PC-9 (cell line): ENCODE measurements around the gene MTX3.

Source experiments
- EZH2 ChIP-seq: fragments of 200-600 bp; sonication (generic); IDR thresholded peaks from 2 replicates; pipeline ENCODE4 v1.8.0; 2017; ENCODE audit warnings: antibody characterized with exemption, low read depth
- TF ChIP-seq, protein P1 (sequence below): fragments of 200-600 bp; sonication (generic); conservative IDR thresholded peaks from 2 replicates; pipeline ENCODE4 v1.6.1; 2017; ENCODE audit warnings: mixed run types, antibody characterized with exemption, mild to moderate bottlenecking, moderate library complexity

DNA sequence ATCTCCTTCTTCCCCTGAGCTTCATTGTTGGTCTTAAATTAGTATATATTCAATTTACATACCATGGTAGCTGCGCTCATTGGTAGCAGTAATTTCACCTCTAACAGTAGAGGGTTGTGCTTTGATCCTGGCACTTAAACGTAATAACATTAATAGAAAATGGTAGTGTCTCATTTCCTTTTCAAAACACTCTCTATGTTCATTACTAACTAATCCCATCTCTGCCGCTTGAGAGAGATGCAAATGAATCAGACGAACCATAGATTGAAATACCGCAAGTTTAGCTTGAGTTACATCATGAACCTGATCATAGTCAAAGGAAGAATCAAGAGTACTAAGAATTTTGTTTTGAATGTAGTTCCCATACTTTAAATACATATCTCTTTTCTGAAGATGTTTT, 46.3 kb upstream of the MTX3 start:
- TF ChIP-seq, protein P1, sequence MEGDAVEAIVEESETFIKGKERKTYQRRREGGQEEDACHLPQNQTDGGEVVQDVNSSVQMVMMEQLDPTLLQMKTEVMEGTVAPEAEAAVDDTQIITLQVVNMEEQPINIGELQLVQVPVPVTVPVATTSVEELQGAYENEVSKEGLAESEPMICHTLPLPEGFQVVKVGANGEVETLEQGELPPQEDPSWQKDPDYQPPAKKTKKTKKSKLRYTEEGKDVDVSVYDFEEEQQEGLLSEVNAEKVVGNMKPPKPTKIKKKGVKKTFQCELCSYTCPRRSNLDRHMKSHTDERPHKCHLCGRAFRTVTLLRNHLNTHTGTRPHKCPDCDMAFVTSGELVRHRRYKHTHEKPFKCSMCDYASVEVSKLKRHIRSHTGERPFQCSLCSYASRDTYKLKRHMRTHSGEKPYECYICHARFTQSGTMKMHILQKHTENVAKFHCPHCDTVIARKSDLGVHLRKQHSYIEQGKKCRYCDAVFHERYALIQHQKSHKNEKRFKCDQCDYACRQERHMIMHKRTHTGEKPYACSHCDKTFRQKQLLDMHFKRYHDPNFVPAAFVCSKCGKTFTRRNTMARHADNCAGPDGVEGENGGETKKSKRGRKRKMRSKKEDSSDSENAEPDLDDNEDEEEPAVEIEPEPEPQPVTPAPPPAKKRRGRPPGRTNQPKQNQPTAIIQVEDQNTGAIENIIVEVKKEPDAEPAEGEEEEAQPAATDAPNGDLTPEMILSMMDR, result no peak
- TF ChIP-seq EZH2, result no peak
